HFF-Myc (cell line): Measurements from ENCODE around the gene DUSP23.

Experiments used
- DNase-seq: peaks from one replicate; pipeline ENCODE4 v3.0.0-alpha.2; 2011; ENCODE audit warnings: low read depth; ENCODE audit errors: extremely low read depth
- H3K4me3 ChIP-seq: replicated peaks from 2 replicates; pipeline ENCODE4 v1.5.1; 2011; ENCODE audit warnings: low read depth, mild to moderate bottlenecking, control low read depth, low read length
- TF ChIP-seq, protein P1 (sequence below): IDR thresholded peaks from 2 replicates; pipeline ENCODE4 v1.5.1; 2012; ENCODE audit warnings: mild to moderate bottlenecking, low read depth, low read length, control low read depth; ENCODE audit errors: missing control alignments

DUSP23 gene

GRCh38 chr1:159829822-159830465 lies 49.2 kb downstream of the DUSP23 start:
- H3K4me3 ChIP-seq = no peak overlapping the region
- TF ChIP-seq, protein P1, sequence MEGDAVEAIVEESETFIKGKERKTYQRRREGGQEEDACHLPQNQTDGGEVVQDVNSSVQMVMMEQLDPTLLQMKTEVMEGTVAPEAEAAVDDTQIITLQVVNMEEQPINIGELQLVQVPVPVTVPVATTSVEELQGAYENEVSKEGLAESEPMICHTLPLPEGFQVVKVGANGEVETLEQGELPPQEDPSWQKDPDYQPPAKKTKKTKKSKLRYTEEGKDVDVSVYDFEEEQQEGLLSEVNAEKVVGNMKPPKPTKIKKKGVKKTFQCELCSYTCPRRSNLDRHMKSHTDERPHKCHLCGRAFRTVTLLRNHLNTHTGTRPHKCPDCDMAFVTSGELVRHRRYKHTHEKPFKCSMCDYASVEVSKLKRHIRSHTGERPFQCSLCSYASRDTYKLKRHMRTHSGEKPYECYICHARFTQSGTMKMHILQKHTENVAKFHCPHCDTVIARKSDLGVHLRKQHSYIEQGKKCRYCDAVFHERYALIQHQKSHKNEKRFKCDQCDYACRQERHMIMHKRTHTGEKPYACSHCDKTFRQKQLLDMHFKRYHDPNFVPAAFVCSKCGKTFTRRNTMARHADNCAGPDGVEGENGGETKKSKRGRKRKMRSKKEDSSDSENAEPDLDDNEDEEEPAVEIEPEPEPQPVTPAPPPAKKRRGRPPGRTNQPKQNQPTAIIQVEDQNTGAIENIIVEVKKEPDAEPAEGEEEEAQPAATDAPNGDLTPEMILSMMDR = no peak
- DNase-seq = no peak

- no peak for DNase-seq
- TF ChIP-seq, protein P1 = no peak
- no peak overlapping the region for H3K4me3 ChIP-seq
These were observed 50.0 kb downstream of the DUSP23 start for GRCh38 chr1:159830722-159831121.

- TF ChIP-seq, protein P1 = no peak
- H3K4me3 ChIP-seq = no peak overlapping the region
- DNase-seq = no peak
These were observed 50.8 kb downstream of the DUSP23 start for GRCh38 chr1:159831412-159832141.
